H9 (cell line): ENCODE measurements around the gene FNDC3B. TPM values are rescaled to one million over a fixed set of nuclear protein-coding genes. Genes with fewer than 3 reads are reported as not detected.

Experiments
- DNase-seq: peaks from one replicate; pipeline ENCODE4 v3.0.0-alpha.2; 2017
- H2AFZ ChIP-seq: one replicate; pipeline ENCODE4 v1.6.1; 2013; ENCODE audit warnings: mild to moderate bottlenecking, low read length, control low read depth, moderate library complexity
- H2AK5ac ChIP-seq: 2 replicates; pipeline ENCODE4 v1.6.1; 2013; ENCODE audit warnings: low read length, control low read depth, mixed read lengths; ENCODE audit not compliant: insufficient read length
- H2BK120ac ChIP-seq: one replicate; pipeline ENCODE4 v1.6.1; 2013; ENCODE audit warnings: low read depth, mild to moderate bottlenecking, low read length, control low read depth, inconsistent platforms; ENCODE audit not compliant: poor library complexity, severe bottlenecking
- H2BK12ac ChIP-seq: 2 replicates; pipeline ENCODE4 v1.6.1; 2013; ENCODE audit warnings: low read length, control low read depth, mixed read lengths, low read depth; ENCODE audit not compliant: insufficient read length
- H2BK15ac ChIP-seq: 2 replicates; pipeline ENCODE4 v1.6.1; 2013; ENCODE audit warnings: low read depth, low read length, control low read depth
- H2BK20ac ChIP-seq: one replicate; pipeline ENCODE4 v1.6.1; 2013; ENCODE audit warnings: low read depth, mild to moderate bottlenecking, low read length, control low read depth, inconsistent platforms; ENCODE audit not compliant: poor library complexity, severe bottlenecking
- H2BK5ac ChIP-seq: 2 replicates; pipeline ENCODE4 v1.6.1; 2013; ENCODE audit warnings: low read length, control low read depth, mixed read lengths; ENCODE audit not compliant: insufficient read length
- H3K14ac ChIP-seq: 2 replicates; pipeline ENCODE4 v1.6.1; 2013; ENCODE audit warnings: low read length, control low read depth; ENCODE audit not compliant: insufficient read depth
- H3K18ac ChIP-seq: 2 replicates; pipeline ENCODE4 v1.6.1; 2013; ENCODE audit warnings: low read depth, mild to moderate bottlenecking, mixed read lengths, low read length, control low read depth; ENCODE audit not compliant: insufficient read length
- H3K23ac ChIP-seq: 2 replicates; pipeline ENCODE4 v1.6.1; 2013; ENCODE audit warnings: low read length, control low read depth, mixed read lengths, low read depth; ENCODE audit not compliant: insufficient read length
- H3K23me2 ChIP-seq: 2 replicates; pipeline ENCODE4 v1.6.1; 2013; ENCODE audit warnings: low read depth, mild to moderate bottlenecking, mixed read lengths, low read length, control low read depth; ENCODE audit not compliant: insufficient read length, poor library complexity, severe bottlenecking
- H3K27ac ChIP-seq: 2 replicates; pipeline ENCODE4 v1.5.1; 2013; ENCODE audit warnings: low read length, control low read depth, mixed read lengths, low read depth; ENCODE audit not compliant: insufficient read length
- H3K27me3 ChIP-seq: 2 replicates; pipeline ENCODE4 v1.6.1; 2013; ENCODE audit warnings: low read length, control low read depth, inconsistent platforms; ENCODE audit not compliant: insufficient read depth
- H3K4ac ChIP-seq: 2 replicates; pipeline ENCODE4 v1.6.1; 2013; ENCODE audit warnings: low read depth, mild to moderate bottlenecking, control low read depth, inconsistent platforms, low read length, moderate library complexity
- H3K4me1 ChIP-seq: 2 replicates; pipeline ENCODE4 v1.6.1; 2013; ENCODE audit warnings: low read length, control low read depth, inconsistent platforms; ENCODE audit not compliant: insufficient read depth
- H3K4me2 ChIP-seq: 2 replicates; pipeline ENCODE4 v1.6.1; 2013; ENCODE audit warnings: low read length, control low read depth, mixed read lengths; ENCODE audit not compliant: insufficient read length, insufficient read depth
- H3K56ac ChIP-seq: 2 replicates; pipeline ENCODE4 v1.6.1; 2013; ENCODE audit warnings: low read depth, mild to moderate bottlenecking, mixed read lengths, low read length, control low read depth; ENCODE audit not compliant: insufficient read length
- H3K79me1 ChIP-seq: 2 replicates; pipeline ENCODE4 v1.6.1; 2013; ENCODE audit warnings: low read depth, mild to moderate bottlenecking, moderate library complexity, low read length, control low read depth, inconsistent platforms; ENCODE audit not compliant: insufficient read depth, poor library complexity, severe bottlenecking
- H3K79me2 ChIP-seq: 2 replicates; pipeline ENCODE4 v1.6.1; 2013; ENCODE audit warnings: low read length, control low read depth, inconsistent platforms; ENCODE audit not compliant: insufficient read depth
- H3K9ac ChIP-seq: 2 replicates; pipeline ENCODE4 v1.6.1; 2013; ENCODE audit warnings: low read length, control low read depth, mixed read lengths; ENCODE audit not compliant: insufficient read length; ENCODE audit errors: extremely low read depth
- H3K9me3 ChIP-seq: one replicate; pipeline ENCODE4 v1.6.1; 2013; ENCODE audit warnings: low read depth, low read length, inconsistent platforms; ENCODE audit not compliant: control insufficient read depth
- H3T11ph ChIP-seq: one replicate; pipeline ENCODE4 v1.6.1; 2013; ENCODE audit warnings: mild to moderate bottlenecking, low read length, control low read depth, inconsistent platforms
- H4K20me1 ChIP-seq: one replicate; pipeline ENCODE4 v1.6.1; 2013; ENCODE audit not compliant: control insufficient read depth, insufficient read length, insufficient read depth
- H4K5ac ChIP-seq: 2 replicates; pipeline ENCODE4 v1.6.1; 2013; ENCODE audit warnings: low read depth, mild to moderate bottlenecking, mixed read lengths, low read length, control low read depth; ENCODE audit not compliant: insufficient read length
- H4K8ac ChIP-seq: replicated peaks from 2 replicates; pipeline ENCODE4 v1.6.1; 2013; ENCODE audit warnings: low read length, control low read depth, mixed read lengths, low read depth; ENCODE audit not compliant: insufficient read length
- H4K91ac ChIP-seq: 2 replicates; pipeline ENCODE4 v1.6.1; 2013; ENCODE audit warnings: low read depth, mild to moderate bottlenecking, moderate library complexity, mixed read lengths, low read length, control low read depth; ENCODE audit not compliant: insufficient read length
- H3K27ac Mint-ChIP-seq, 3 experiments: 2 replicates in 2 of 3; 3 replicates in 1 of 3; pipeline ENCODE4 v1.8.0; 2020 to 2021; ENCODE audit warnings: mixed read lengths in 3 of 3, mild to moderate bottlenecking in 1 of 3, moderate library complexity in 1 of 3
- H3K27me3 Mint-ChIP-seq: 2 replicates; pipeline ENCODE4 v1.8.0; 2021; ENCODE audit warnings: low read depth, mild to moderate bottlenecking, moderate library complexity, mixed read lengths
- H3K36me3 Mint-ChIP-seq, 3 experiments: 2 replicates in 2 of 3; 3 replicates in 1 of 3; pipeline ENCODE4 v1.8.0; 2020 to 2021; ENCODE audit warnings: low read depth in 3 of 3, mixed read lengths in 3 of 3; ENCODE audit not compliant: insufficient read depth in 1 of 3
- H3K4me1 Mint-ChIP-seq, 2 experiments: 2 replicates each; pipeline ENCODE4 v1.8.0; 2020; ENCODE audit warnings: mixed read lengths in 2 of 2
- H3K4me3 Mint-ChIP-seq, 2 experiments: 2 replicates in 1 of 2; 3 replicates in 1 of 2; pipeline ENCODE4 v1.8.0; 2020 to 2021; ENCODE audit warnings: mild to moderate bottlenecking in 2 of 2, mixed read lengths in 2 of 2, moderate library complexity in 1 of 2
- H3K9me3 Mint-ChIP-seq, 2 experiments: 2 replicates in 1 of 2; 3 replicates in 1 of 2; pipeline ENCODE4 v1.8.0; 2020; ENCODE audit warnings: mild to moderate bottlenecking in 2 of 2, mixed read lengths in 2 of 2, moderate library complexity in 1 of 2
- WGBS: extraction: QIAGEN DNeasy Blood & Tissue Kit; methylation state at CpG from one replicate; pipeline ENCODE4 v1.1.7; 2013; ENCODE audit warnings: missing lambda C conversion rate, low lambda C conversion rate, mixed read lengths; ENCODE audit not compliant: insufficient read length; ENCODE audit errors: extremely low coverage; 5-methylcytosine and 5-hydroxymethylcytosine counted together
- total RNA-seq: library from RNA; stranded (reverse); gene quantifications from 2 replicates; pipeline ENCODE4 v1.2.1, GENCODE V29; 2021
- TF ChIP-seq, protein P1 (sequence below): fragments of 200-600 bp; sonication (generic); conservative IDR thresholded peaks from 3 replicates; pipeline ENCODE4 v1.8.0; 2021; ENCODE audit warnings: antibody characterized with exemption, mild to moderate bottlenecking

Gene FNDC3B
- total RNA-seq, 1 experiment from 2014 or later: 43.8 TPM

DNA sequence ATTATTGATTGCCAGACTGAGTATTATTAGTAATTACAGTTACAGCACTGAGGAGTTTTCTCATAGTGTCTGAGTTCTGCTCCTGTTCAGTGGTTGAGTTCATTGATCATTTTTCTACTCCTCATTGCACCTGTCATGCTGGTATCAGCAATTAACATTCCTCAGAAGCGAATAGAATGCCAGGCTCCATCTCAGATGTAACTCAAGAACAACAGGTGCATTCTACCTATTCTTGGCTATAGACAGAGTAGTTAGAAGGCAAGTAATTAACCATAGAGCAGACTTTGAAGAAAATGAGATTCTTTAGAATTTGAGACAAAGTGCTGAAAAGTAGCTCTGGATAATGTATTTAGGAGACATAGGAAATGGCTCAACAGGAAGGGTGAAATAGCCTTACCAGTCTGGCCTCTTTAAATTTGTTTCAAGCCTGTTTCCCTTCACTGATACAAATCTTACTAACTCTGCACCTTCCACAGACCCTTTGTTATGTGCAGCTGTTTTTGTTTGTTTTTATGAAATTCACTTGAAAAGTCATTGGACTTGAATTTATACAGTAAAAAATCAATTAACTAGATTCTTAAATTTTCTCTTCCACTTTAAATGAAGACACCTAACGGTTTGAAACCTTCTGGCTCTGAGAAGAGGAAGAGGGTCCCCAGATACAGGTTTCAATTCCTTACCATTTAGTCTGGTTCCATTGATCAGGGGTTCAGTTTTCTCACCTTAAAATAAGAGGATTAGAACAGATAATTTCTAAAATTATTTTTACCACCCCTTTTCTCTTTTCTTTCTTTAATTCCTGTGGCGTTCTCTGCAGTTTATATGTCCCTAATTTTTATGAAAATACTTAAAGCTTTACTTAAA, 109.6 kb downstream of the FNDC3B start:
- H3K14ac ChIP-seq: no peak overlapping the region
- H3K9me3 ChIP-seq: no peaks in the 10 kb centered on the region
- no peaks in the 10 kb centered on the region for H3K27me3 ChIP-seq
- no peak overlapping the region for H3K4me2 ChIP-seq
- no peak overlapping the region for H3K18ac ChIP-seq
- Mint-ChIP-seq H3K4me3 (no peak overlapping the region), H3K36me3 (peaks cover 0 to 5% (median 2%) of the 10 kb centered on the region in 3 experiments; a peak in 3 of 7 replicates), H3K9me3 (no peaks in the 10 kb centered on the region), H3K27ac (peak overlapping the region in 1 of 3 experiments; percentile 52; a peak in 2 of 7 replicates), H3K27me3 (no peaks in the 10 kb centered on the region), H3K4me1 (peaks cover 62 to 64% of the 10 kb centered on the region in 2 experiments)
- H3K4me1 ChIP-seq: peaks cover 21% of the 10 kb centered on the region
- H3K9ac ChIP-seq: no peak overlapping the region
- no peak overlapping the region for H2BK12ac ChIP-seq
- no peak for DNase-seq
- H2AK5ac ChIP-seq: no peak overlapping the region
- no peaks in the 10 kb centered on the region for H4K20me1 ChIP-seq
- no peak overlapping the region for H3K23ac ChIP-seq
- no peak overlapping the region for H4K91ac ChIP-seq
- TF ChIP-seq, protein P1, sequence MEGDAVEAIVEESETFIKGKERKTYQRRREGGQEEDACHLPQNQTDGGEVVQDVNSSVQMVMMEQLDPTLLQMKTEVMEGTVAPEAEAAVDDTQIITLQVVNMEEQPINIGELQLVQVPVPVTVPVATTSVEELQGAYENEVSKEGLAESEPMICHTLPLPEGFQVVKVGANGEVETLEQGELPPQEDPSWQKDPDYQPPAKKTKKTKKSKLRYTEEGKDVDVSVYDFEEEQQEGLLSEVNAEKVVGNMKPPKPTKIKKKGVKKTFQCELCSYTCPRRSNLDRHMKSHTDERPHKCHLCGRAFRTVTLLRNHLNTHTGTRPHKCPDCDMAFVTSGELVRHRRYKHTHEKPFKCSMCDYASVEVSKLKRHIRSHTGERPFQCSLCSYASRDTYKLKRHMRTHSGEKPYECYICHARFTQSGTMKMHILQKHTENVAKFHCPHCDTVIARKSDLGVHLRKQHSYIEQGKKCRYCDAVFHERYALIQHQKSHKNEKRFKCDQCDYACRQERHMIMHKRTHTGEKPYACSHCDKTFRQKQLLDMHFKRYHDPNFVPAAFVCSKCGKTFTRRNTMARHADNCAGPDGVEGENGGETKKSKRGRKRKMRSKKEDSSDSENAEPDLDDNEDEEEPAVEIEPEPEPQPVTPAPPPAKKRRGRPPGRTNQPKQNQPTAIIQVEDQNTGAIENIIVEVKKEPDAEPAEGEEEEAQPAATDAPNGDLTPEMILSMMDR: no peak
- H2BK15ac ChIP-seq: no peak overlapping the region
- H2BK5ac ChIP-seq: no peak overlapping the region
- no peak overlapping the region for H2AFZ ChIP-seq
- no peak overlapping the region for H3T11ph ChIP-seq
- no peaks in the 10 kb centered on the region for H3K23me2 ChIP-seq
- H2BK120ac ChIP-seq: no peak overlapping the region
- peaks cover 13% of the 10 kb centered on the region; the same call in 1 of the 2 replicates for H3K79me2 ChIP-seq
- H2BK20ac ChIP-seq: no peak overlapping the region
- peaks cover 3% of the 10 kb centered on the region for H3K79me1 ChIP-seq
- no peak overlapping the region for H3K56ac ChIP-seq
- no peak overlapping the region for H3K4ac ChIP-seq
- no CpG with 5 or more reads among the region's 3 CpGs for WGBS
- no peak overlapping the region for H4K8ac ChIP-seq
- H4K5ac ChIP-seq: no peak overlapping the region
- H3K27ac ChIP-seq: no peak overlapping the region
